MCF 10A (cell line): Measurements from ENCODE around the gene COX20. TPM values are rescaled to one million over a fixed set of nuclear protein-coding genes. Genes with fewer than 3 reads are reported as not detected.

Experiments
- BruUV-seq: library from RNA; stranded (reverse); fragments of 400-500 nt; replicated peaks from 2 replicates; lab custom pipeline; 2021; lab: Mats Ljungman, UMichigan
- CTCF ChIA-PET: fragments of 300-600 bp; sonication (Branson Sonifier 250); formaldehyde crosslinking; extraction: SDS; loops from one replicate; lab custom pipeline; 2021; ENCODE audit warnings: antibody characterized with exemption, inconsistent platforms; lab: Yijun Ruan, JAX
- POLR2A ChIA-PET: fragments of 300-600, 350-650 bp; sonication (Branson Sonifier 250); formaldehyde crosslinking; extraction: SDS; loops from one replicate; lab custom pipeline; 2020; ENCODE audit warnings: antibody characterized with exemption, inconsistent platforms; lab: Yijun Ruan, JAX
- DNase-seq: peaks from one replicate; pipeline ENCODE4 v3.0.0-alpha.2; 2018; ENCODE audit not compliant: unreplicated experiment
- H3K27ac Mint-ChIP-seq: one replicate; pipeline ENCODE4 v1.8.0; 2022; ENCODE audit warnings: mild to moderate bottlenecking, low read depth, mixed read lengths; ENCODE audit not compliant: unreplicated experiment
- H3K27me3 Mint-ChIP-seq: one replicate; pipeline ENCODE4 v1.8.0; 2022; ENCODE audit warnings: mixed read lengths; ENCODE audit not compliant: insufficient read depth, unreplicated experiment
- H3K36me3 Mint-ChIP-seq: one replicate; pipeline ENCODE4 v1.8.0; 2022; ENCODE audit warnings: mild to moderate bottlenecking, moderate library complexity, mixed read lengths; ENCODE audit not compliant: insufficient read depth, unreplicated experiment
- H3K4me1 Mint-ChIP-seq: one replicate; pipeline ENCODE4 v1.8.0; 2022; ENCODE audit warnings: mixed read lengths; ENCODE audit not compliant: insufficient read depth, unreplicated experiment
- H3K4me3 Mint-ChIP-seq: one replicate; pipeline ENCODE4 v1.8.0; 2022; ENCODE audit warnings: mild to moderate bottlenecking, moderate library complexity, mixed read lengths; ENCODE audit not compliant: unreplicated experiment
- H3K9me3 Mint-ChIP-seq: one replicate; pipeline ENCODE4 v1.8.0; 2022; ENCODE audit warnings: mixed read lengths; ENCODE audit not compliant: unreplicated experiment
- CTCF ChIP-seq: fragments of 200-600 bp; IDR thresholded peaks from one replicate; pipeline ENCODE4 v1.8.0; 2022; ENCODE audit warnings: antibody characterized with exemption, mild to moderate bottlenecking; ENCODE audit not compliant: unreplicated experiment
- intact Hi-C: fragments of 100-400 bp; cut with micrococcal nuclease; formaldehyde crosslinking; loops from 2 replicates; pipeline ENCODE4 v1.14.1; 2022
- total RNA-seq: library from RNA; stranded (reverse); gene quantifications from 2 replicates; pipeline ENCODE4 v1.2.3, GENCODE V29; 2022

Gene COX20
- total RNA-seq, 1 experiment from 2014 or later: 44.6 TPM

DNA sequence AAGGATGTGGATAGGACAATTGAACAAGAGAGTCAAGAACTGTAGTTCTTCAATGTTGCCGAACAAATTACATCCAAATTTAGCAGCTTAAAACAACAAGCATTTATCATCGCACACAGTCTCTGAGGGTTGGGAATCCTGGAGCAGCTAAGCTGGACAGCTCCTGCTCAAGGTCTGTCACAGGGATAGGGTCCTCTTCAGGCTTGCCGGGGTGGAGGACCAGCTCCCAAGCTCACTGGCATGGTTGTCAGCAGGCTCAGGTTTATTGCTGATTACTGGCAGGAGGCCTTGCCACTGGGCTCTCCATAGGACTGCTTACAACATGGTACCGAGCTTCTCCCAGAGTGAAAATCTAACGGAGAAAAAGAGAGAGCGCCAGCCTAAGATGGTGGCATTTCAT lies 22.1 kb upstream of the COX20 start:
- ChIA-PET CTCF (interaction anchor here (0.7 to 4.7 kb wide), 8 partner anchors 9 to 1437 kb away, joined by 3 to 40 read pairs (median 3); no protein-coding TSS in a partner anchor), POLR2A (interaction anchor here (0.7 to 1.3 kb wide), 3 partner anchors 11 to 229 kb away, joined by 3 to 6 read pairs (median 5); no protein-coding TSS in a partner anchor)
- Mint-ChIP-seq H3K9me3 (no peaks in the 10 kb centered on the region), H3K4me3 (no peak overlapping the region), H3K27ac (no peak overlapping the region), H3K27me3 (no peaks in the 10 kb centered on the region), H3K36me3 (no peaks in the 10 kb centered on the region), H3K4me1 (no peaks in the 10 kb centered on the region)
- BruUV-seq: no TSS peak
- no peak for TF ChIP-seq CTCF
- DNase-seq: no peak
- intact Hi-C loops: no loop called here

GRCh38 chr1:244815600-244816099 lies 19.8 kb upstream of the COX20 start:
- DNase-seq: no peak
- H3K36me3 Mint-ChIP-seq: no peaks in the 10 kb centered on the region
- TF ChIP-seq CTCF: no peak
- no peaks in the 10 kb centered on the region for H3K9me3 Mint-ChIP-seq
- no peak overlapping the region for H3K4me3 Mint-ChIP-seq
- no peak overlapping the region for H3K27ac Mint-ChIP-seq
- H3K4me1 Mint-ChIP-seq: no peaks in the 10 kb centered on the region
- intact Hi-C loops: no loop called here
- CTCF ChIA-PET: interaction anchor here (0.7 to 4.7 kb wide), 4 partner anchors 9 to 228 kb away, joined by 3 to 21 read pairs (median 3); no protein-coding TSS in a partner anchor
- H3K27me3 Mint-ChIP-seq: no peaks in the 10 kb centered on the region
- no TSS peak for BruUV-seq
- POLR2A ChIA-PET: interaction anchor here (0.9 kb wide), 1 partner anchor 11 kb away, joined by 3 read pairs; no protein-coding TSS in a partner anchor

DNA sequence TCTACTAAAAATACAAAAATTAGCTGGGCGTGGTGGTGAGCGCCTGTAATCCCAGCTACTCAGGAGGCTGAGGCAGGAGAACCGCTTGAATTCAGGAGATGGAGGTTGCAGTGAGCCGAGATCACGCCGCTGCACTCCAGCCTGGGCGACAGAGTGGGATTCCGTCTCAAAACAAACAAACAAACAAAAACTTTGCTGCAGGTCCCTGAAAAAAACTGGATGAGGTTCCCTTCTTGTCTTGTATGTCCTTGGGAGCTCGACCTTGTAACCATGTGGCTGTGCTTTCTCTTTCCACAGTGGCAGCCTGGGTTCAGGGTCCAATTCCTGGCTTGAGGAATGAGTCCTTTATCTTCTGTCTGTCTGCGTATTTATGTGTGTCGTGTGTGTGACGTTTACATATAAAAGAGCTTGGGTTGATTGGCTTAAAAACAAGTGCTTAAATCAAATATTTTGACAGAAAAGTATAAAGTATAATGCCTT lies 18.0 kb upstream of the COX20 start:
- H3K27ac Mint-ChIP-seq: no peak overlapping the region
- no peaks in the 10 kb centered on the region for H3K27me3 Mint-ChIP-seq
- intact Hi-C loops: no loop called here
- no peak overlapping the region for H3K4me3 Mint-ChIP-seq
- DNase-seq: no peak
- ChIA-PET CTCF (interaction anchor here (0.6 to 4.7 kb wide), 4 partner anchors 48 to 225 kb away, joined by 3 to 21 read pairs (median 4); no protein-coding TSS in a partner anchor), POLR2A (interaction anchor here (0.6 to 1.2 kb wide), 2 partner anchors 9 to 26 kb away, joined by 4 to 5 read pairs; no protein-coding TSS in a partner anchor)
- no peaks in the 10 kb centered on the region for H3K9me3 Mint-ChIP-seq
- no peaks in the 10 kb centered on the region for H3K4me1 Mint-ChIP-seq
- TF ChIP-seq CTCF: no peak
- H3K36me3 Mint-ChIP-seq: no peaks in the 10 kb centered on the region
- no TSS peak for BruUV-seq

- POLR2A ChIA-PET: interaction anchor here (0.9 to 1.6 kb wide), 5 partner anchors 10 to 151 kb away, joined by 3 to 4 read pairs (median 4); partner anchors contain the start of gene COX20
- no peaks in the 10 kb centered on the region for H3K9me3 Mint-ChIP-seq
- no peak overlapping the region for H3K27ac Mint-ChIP-seq
- H3K27me3 Mint-ChIP-seq: no peaks in the 10 kb centered on the region
- CTCF ChIA-PET: interaction anchor here (0.6 to 1.0 kb wide), 4 partner anchors 47 to 1755 kb away, joined by 3 to 4 read pairs (median 4); no protein-coding TSS in a partner anchor
- intact Hi-C loops: no loop called here
- no peaks in the 10 kb centered on the region for H3K36me3 Mint-ChIP-seq
- no peak for DNase-seq
- no peak overlapping the region for H3K4me3 Mint-ChIP-seq
- TF ChIP-seq CTCF: no peak
- H3K4me1 Mint-ChIP-seq: no peaks in the 10 kb centered on the region
- BruUV-seq: no TSS peak
Measured at GRCh38 chr1:244820131-244820530, 15.3 kb upstream of the COX20 start.
